Kidney epithelial cell (primary cell): ENCODE results near the gene FANCC. TPM values are rescaled to one million over a fixed set of nuclear protein-coding genes. Genes with fewer than 3 reads are reported as not detected.

Experiments
- DNase-seq: peaks from one replicate; pipeline ENCODE4 v3.0.0-alpha.2; 2010; ENCODE audit warnings: low read depth
- H3K27me3 ChIP-seq: 2 replicates; pipeline ENCODE4 v1.6.0; 2011; ENCODE audit warnings: low read length; ENCODE audit not compliant: control insufficient read depth, insufficient read depth
- H3K36me3 ChIP-seq: 2 replicates; pipeline ENCODE4 v1.5.1; 2011; ENCODE audit warnings: low read length; ENCODE audit not compliant: control insufficient read depth, insufficient read depth
- H3K4me3 ChIP-seq: 2 replicates; pipeline ENCODE4 v1.5.1; 2011; ENCODE audit warnings: low read depth, mild to moderate bottlenecking, control low read depth, low read length
- CTCF ChIP-seq: IDR thresholded peaks from 2 replicates; pipeline ENCODE4 v1.5.1; 2011; ENCODE audit warnings: mild to moderate bottlenecking, moderate library complexity, low read length, control low read depth, inconsistent platforms; ENCODE audit not compliant: insufficient read depth, poor library complexity, severe bottlenecking
- total RNA-seq: library from RNA; depleted of rRNA; stranded (reverse); fragments of >200 nt; gene quantifications from 2 replicates; pipeline ENCODE4 v1.2.3, GENCODE V29; 2015

The FANCC gene
- total RNA-seq, 1 donor from 2014 or later, result 6.1 TPM

- Histone ChIP-seq H3K27me3 (no peaks in the 10 kb centered on the region), H3K36me3 (no peaks in the 10 kb centered on the region), H3K4me3 (no peak overlapping the region)
- no peak for DNase-seq
- TF ChIP-seq CTCF, result no peak
Measured at GRCh38 chr9:95100071-95100627, 217.4 kb downstream of the FANCC start.

GRCh38 chr9:95099321-95100070, 218.0 kb downstream of the FANCC start:
- Histone ChIP-seq H3K27me3 (no peaks in the 10 kb centered on the region), H3K36me3 (no peaks in the 10 kb centered on the region), H3K4me3 (no peak overlapping the region)
- TF ChIP-seq CTCF, result no peak
- no peak for DNase-seq

- no peaks in the 10 kb centered on the region for H3K36me3 ChIP-seq
- no peaks in the 10 kb centered on the region for H3K27me3 ChIP-seq
- no peak for TF ChIP-seq CTCF
- no peak for DNase-seq
- no peak overlapping the region for H3K4me3 ChIP-seq
Measured at GRCh38 chr9:95098391-95098921, 219.1 kb downstream of the FANCC start.

- DNase-seq, result no peak
- Histone ChIP-seq H3K36me3 (no peaks in the 10 kb centered on the region), H3K27me3 (no peaks in the 10 kb centered on the region), H3K4me3 (no peak overlapping the region)
- no peak for TF ChIP-seq CTCF
Measured at GRCh38 chr9:95097279-95097678, 220.2 kb downstream of the FANCC start.

- DNase-seq, result no peak
- no peaks in the 10 kb centered on the region for H3K36me3 ChIP-seq
- no peak for TF ChIP-seq CTCF
- no peak overlapping the region for H3K4me3 ChIP-seq
- H3K27me3 ChIP-seq, result no peaks in the 10 kb centered on the region
Measured at GRCh38 chr9:95096807-95097206, 220.7 kb downstream of the FANCC start.
